ENCODE data around the gene BANF2.

GRCh38 chr20:17709361-17710293 lies 9.9 kb downstream of the BANF2 start:
- TF ChIP-seq, protein P1, sequence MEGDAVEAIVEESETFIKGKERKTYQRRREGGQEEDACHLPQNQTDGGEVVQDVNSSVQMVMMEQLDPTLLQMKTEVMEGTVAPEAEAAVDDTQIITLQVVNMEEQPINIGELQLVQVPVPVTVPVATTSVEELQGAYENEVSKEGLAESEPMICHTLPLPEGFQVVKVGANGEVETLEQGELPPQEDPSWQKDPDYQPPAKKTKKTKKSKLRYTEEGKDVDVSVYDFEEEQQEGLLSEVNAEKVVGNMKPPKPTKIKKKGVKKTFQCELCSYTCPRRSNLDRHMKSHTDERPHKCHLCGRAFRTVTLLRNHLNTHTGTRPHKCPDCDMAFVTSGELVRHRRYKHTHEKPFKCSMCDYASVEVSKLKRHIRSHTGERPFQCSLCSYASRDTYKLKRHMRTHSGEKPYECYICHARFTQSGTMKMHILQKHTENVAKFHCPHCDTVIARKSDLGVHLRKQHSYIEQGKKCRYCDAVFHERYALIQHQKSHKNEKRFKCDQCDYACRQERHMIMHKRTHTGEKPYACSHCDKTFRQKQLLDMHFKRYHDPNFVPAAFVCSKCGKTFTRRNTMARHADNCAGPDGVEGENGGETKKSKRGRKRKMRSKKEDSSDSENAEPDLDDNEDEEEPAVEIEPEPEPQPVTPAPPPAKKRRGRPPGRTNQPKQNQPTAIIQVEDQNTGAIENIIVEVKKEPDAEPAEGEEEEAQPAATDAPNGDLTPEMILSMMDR (IDR thresholded peaks at IDR 0.05; ENCODE audit: poor library complexity, severe bottlenecking), result no peak
- TF ChIP-seq POLR2AphosphoS5 (IDR thresholded peaks at IDR 0.05), result no peak
- TF ChIP-seq EZH2 (IDR thresholded peaks at IDR 0.05; ENCODE audit: borderline replicate concordance, insufficient read depth, low read length, poor library complexity, severe bottlenecking), result no peak
- TF ChIP-seq, protein P2, sequence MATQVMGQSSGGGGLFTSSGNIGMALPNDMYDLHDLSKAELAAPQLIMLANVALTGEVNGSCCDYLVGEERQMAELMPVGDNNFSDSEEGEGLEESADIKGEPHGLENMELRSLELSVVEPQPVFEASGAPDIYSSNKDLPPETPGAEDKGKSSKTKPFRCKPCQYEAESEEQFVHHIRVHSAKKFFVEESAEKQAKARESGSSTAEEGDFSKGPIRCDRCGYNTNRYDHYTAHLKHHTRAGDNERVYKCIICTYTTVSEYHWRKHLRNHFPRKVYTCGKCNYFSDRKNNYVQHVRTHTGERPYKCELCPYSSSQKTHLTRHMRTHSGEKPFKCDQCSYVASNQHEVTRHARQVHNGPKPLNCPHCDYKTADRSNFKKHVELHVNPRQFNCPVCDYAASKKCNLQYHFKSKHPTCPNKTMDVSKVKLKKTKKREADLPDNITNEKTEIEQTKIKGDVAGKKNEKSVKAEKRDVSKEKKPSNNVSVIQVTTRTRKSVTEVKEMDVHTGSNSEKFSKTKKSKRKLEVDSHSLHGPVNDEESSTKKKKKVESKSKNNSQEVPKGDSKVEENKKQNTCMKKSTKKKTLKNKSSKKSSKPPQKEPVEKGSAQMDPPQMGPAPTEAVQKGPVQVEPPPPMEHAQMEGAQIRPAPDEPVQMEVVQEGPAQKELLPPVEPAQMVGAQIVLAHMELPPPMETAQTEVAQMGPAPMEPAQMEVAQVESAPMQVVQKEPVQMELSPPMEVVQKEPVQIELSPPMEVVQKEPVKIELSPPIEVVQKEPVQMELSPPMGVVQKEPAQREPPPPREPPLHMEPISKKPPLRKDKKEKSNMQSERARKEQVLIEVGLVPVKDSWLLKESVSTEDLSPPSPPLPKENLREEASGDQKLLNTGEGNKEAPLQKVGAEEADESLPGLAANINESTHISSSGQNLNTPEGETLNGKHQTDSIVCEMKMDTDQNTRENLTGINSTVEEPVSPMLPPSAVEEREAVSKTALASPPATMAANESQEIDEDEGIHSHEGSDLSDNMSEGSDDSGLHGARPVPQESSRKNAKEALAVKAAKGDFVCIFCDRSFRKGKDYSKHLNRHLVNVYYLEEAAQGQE (IDR thresholded peaks at IDR 0.05; ENCODE audit: borderline replicate concordance), result no peak

Data from neural cell (in vitro differentiated cells).